PFSK-1 (cell line): Measurements from ENCODE around the gene DNAL1.

ENCODE experiments used
- POLR2AphosphoS5 ChIP-seq: IDR thresholded peaks from 2 replicates; pipeline ENCODE4 v1.6.1; 2012; ENCODE audit warnings: low read depth, mild to moderate bottlenecking, control low read depth, low read length, moderate library complexity
- REST ChIP-seq, 2 experiments: IDR thresholded peaks; 2 replicates each; pipeline versions ENCODE4 v1.6.1 to v1.8.0; 2011 to 2012; ENCODE audit warnings: low read depth in 2 of 2, low read length in 2 of 2, control low read depth in 1 of 2, inconsistent platforms in 1 of 2, mild to moderate bottlenecking in 1 of 2, moderate library complexity in 1 of 2; ENCODE audit not compliant: insufficient read depth in 1 of 2
- SIN3A ChIP-seq: IDR thresholded peaks from 2 replicates; pipeline ENCODE4 v1.6.1; 2012; ENCODE audit warnings: mild to moderate bottlenecking, low read length, moderate library complexity, borderline replicate concordance; ENCODE audit not compliant: insufficient read depth
- TAF1 ChIP-seq: IDR thresholded peaks from 2 replicates; pipeline ENCODE4 v1.6.1; 2012; ENCODE audit warnings: low read length, control low read depth, borderline replicate concordance; ENCODE audit not compliant: insufficient read depth

DNA sequence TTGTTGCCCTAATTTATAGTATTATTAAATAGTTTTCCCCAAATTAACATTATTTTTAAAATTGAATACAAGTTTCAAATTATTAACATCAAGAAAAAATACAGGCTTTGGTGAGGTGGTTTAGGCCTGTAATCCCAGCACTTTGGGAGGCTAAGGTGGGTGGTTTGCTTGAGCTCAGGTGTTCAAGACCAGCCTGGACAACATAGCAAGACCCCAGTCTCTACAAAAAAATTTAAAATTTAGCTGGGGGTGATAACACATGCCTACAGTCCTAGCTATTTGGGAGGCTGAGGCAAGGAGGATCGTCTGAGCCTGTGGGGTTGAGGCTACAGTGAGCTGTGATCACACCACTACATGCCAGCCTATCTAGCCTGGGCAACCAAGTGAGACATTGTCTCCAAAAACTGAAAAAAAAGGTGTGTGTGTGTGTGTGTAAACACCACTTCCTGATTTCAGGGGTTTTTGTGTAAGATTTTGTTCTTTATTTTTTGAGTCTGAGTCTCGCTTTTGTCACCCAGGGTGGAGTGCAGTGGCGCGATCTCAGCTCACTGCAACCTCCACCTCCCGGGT, 3.9 kb upstream of the DNAL1 start:
- TF ChIP-seq TAF1 (no peak), REST (IDR thresholded peaks at IDR 0.05; ENCODE audit: insufficient read depth in 1 of 2, low read depth in 2 of 2, low read length in 2 of 2) (no peak), POLR2AphosphoS5 (no peak), SIN3A (no peak)
